Effector memory CD8-positive, alpha-beta T cell (primary cell): ENCODE results near the gene CLNS1A.

Experiments used
- ATAC-seq: fragments of 150-1000 bp; cut with Tn5 transposase; replicated peaks from 2 replicates; pipeline ENCODE4 v1.10.0; 2021; ENCODE audit warnings: mild to moderate bottlenecking, moderate library complexity
- DNase-seq, 3 experiments: peaks; one replicate each; pipeline ENCODE4 v3.0.0; 2021
- H3K27ac Mint-ChIP-seq, 2 donors: one replicate each; pipeline ENCODE4 v1.8.0; 2022; ENCODE audit warnings: mild to moderate bottlenecking in 2 of 2, mixed read lengths in 2 of 2, moderate library complexity in 2 of 2
- H3K27me3 Mint-ChIP-seq, 2 donors: one replicate each; pipeline ENCODE4 v1.8.0; 2022; ENCODE audit warnings: mixed read lengths in 2 of 2
- H3K36me3 Mint-ChIP-seq: one replicate; pipeline ENCODE4 v1.8.0; 2022; ENCODE audit warnings: mild to moderate bottlenecking, moderate library complexity, mixed read lengths; ENCODE audit not compliant: insufficient read depth
- H3K4me1 Mint-ChIP-seq, 2 donors: one replicate each; pipeline ENCODE4 v1.8.0; 2022; ENCODE audit warnings: low read depth in 2 of 2, mixed read lengths in 2 of 2
- H3K4me3 Mint-ChIP-seq, 2 donors: one replicate each; pipeline ENCODE4 v1.8.0; 2022; ENCODE audit warnings: mild to moderate bottlenecking in 2 of 2, mixed read lengths in 2 of 2, moderate library complexity in 2 of 2
- H3K9me3 Mint-ChIP-seq, 2 donors: one replicate each; pipeline ENCODE4 v1.8.0; 2022; ENCODE audit warnings: mixed read lengths in 2 of 2
- total RNA-seq, 9 experiments: gene quantifications; one replicate each; lab custom pipeline; 2026; lab: John Stamatoyannopoulos, UW

The CLNS1A gene
- total RNA-seq, result 61.9 to 155 (median 93.4) reads per million in 9 experiments

- Mint-ChIP-seq H3K27me3 (no peaks in the 10 kb centered on the region), H3K4me3 (peak within 1 kb of the TSS; percentile 93), H3K9me3 (no peaks in the 10 kb centered on the region), H3K36me3 (peaks cover 16% of the 10 kb centered on the region), H3K27ac (peak within 1 kb of the TSS; percentile 92 to 95), H3K4me1 (peaks cover 17 to 37% of the 10 kb centered on the region in 2 donors)
- DNase-seq (peak; percentile 62 to 70 (median 69)), ATAC-seq (peak; percentile 99)
These were observed at the start of gene CLNS1A for GRCh38 chr11:77637345-77638165. TSS of gene CLNS1A (minus strand) at chr11:77637794. CDS start at chr11:77637714, 80 bp downstream.

- Mint-ChIP-seq H3K4me1 (peaks cover 0 to 4% of the 10 kb centered on the region in 2 donors), H3K9me3 (no peaks in the 10 kb centered on the region), H3K27me3 (no peaks in the 10 kb centered on the region), H3K36me3 (peaks cover 69% of the 10 kb centered on the region), H3K27ac (peak overlapping the region in 1 of 2 donors; percentile 53), H3K4me3 (no peak overlapping the region)
- ATAC-seq (no peak), DNase-seq (no peak)
These were observed 49.5 kb upstream of the CLNS1A start for GRCh38 chr11:77687088-77687487.

GRCh38 chr11:77677138-77677537 is 39.5 kb upstream of the CLNS1A start:
- Mint-ChIP-seq H3K36me3 (peaks cover 86% of the 10 kb centered on the region), H3K4me1 (no peaks in the 10 kb centered on the region), H3K27ac (peak overlapping the region in 1 of 2 donors; percentile 66), H3K9me3 (no peaks in the 10 kb centered on the region), H3K27me3 (no peaks in the 10 kb centered on the region), H3K4me3 (no peak overlapping the region)
- DNase-seq (no peak), ATAC-seq (no peak)

GRCh38 chr11:77672264-77672663 is 34.7 kb upstream of the CLNS1A start:
- no peak overlapping the region for H3K4me3 Mint-ChIP-seq
- no peaks in the 10 kb centered on the region for H3K9me3 Mint-ChIP-seq
- ATAC-seq, result no peak
- peaks cover 74% of the 10 kb centered on the region for H3K36me3 Mint-ChIP-seq
- H3K27ac Mint-ChIP-seq, result no peak overlapping the region
- no peaks in the 10 kb centered on the region for H3K27me3 Mint-ChIP-seq
- H3K4me1 Mint-ChIP-seq, result no peaks in the 10 kb centered on the region
- DNase-seq, result no peak

- Mint-ChIP-seq H3K27ac (peak overlapping the region in 1 of 2 donors; percentile 8), H3K4me1 (no peaks in the 10 kb centered on the region), H3K36me3 (peaks cover 61% of the 10 kb centered on the region), H3K9me3 (no peaks in the 10 kb centered on the region), H3K4me3 (no peak overlapping the region), H3K27me3 (no peaks in the 10 kb centered on the region)
- DNase-seq, result no peak
- ATAC-seq, result no peak
These were observed 32.4 kb upstream of the CLNS1A start for GRCh38 chr11:77669848-77670511.

GRCh38 chr11:77668760-77669159 is 31.2 kb upstream of the CLNS1A start:
- no peak for ATAC-seq
- no peak for DNase-seq
- Mint-ChIP-seq H3K4me3 (no peak overlapping the region), H3K4me1 (no peaks in the 10 kb centered on the region), H3K27me3 (no peaks in the 10 kb centered on the region), H3K27ac (peak overlapping the region in 1 of 2 donors; percentile 8), H3K9me3 (no peaks in the 10 kb centered on the region), H3K36me3 (peaks cover 49% of the 10 kb centered on the region)

GRCh38 chr11:77665240-77665965 is 27.8 kb upstream of the CLNS1A start:
- DNase-seq (no peak), ATAC-seq (no peak)
- Mint-ChIP-seq H3K27ac (no peak overlapping the region), H3K9me3 (no peaks in the 10 kb centered on the region), H3K4me1 (no peaks in the 10 kb centered on the region), H3K27me3 (no peaks in the 10 kb centered on the region), H3K4me3 (no peak overlapping the region), H3K36me3 (peaks cover 25% of the 10 kb centered on the region)

- H3K4me3 Mint-ChIP-seq, result no peak overlapping the region
- no peak for ATAC-seq
- H3K27ac Mint-ChIP-seq, result no peak overlapping the region
- H3K4me1 Mint-ChIP-seq, result no peaks in the 10 kb centered on the region
- H3K9me3 Mint-ChIP-seq, result no peaks in the 10 kb centered on the region
- no peak for DNase-seq
- no peaks in the 10 kb centered on the region for H3K27me3 Mint-ChIP-seq
- peaks cover 12% of the 10 kb centered on the region for H3K36me3 Mint-ChIP-seq
These were observed 24.1 kb upstream of the CLNS1A start for GRCh38 chr11:77661670-77662069.

GRCh38 chr11:77660947-77661346 is 23.4 kb upstream of the CLNS1A start:
- no peak overlapping the region for H3K27ac Mint-ChIP-seq
- no peak for ATAC-seq
- H3K4me3 Mint-ChIP-seq, result no peak overlapping the region
- peaks cover 8% of the 10 kb centered on the region for H3K36me3 Mint-ChIP-seq
- H3K4me1 Mint-ChIP-seq, result no peaks in the 10 kb centered on the region
- no peaks in the 10 kb centered on the region for H3K27me3 Mint-ChIP-seq
- no peak for DNase-seq
- no peaks in the 10 kb centered on the region for H3K9me3 Mint-ChIP-seq

GRCh38 chr11:77658213-77659013 is 20.8 kb upstream of the CLNS1A start:
- no peak for DNase-seq
- Mint-ChIP-seq H3K4me1 (no peaks in the 10 kb centered on the region), H3K4me3 (no peak overlapping the region), H3K9me3 (no peaks in the 10 kb centered on the region), H3K27me3 (no peaks in the 10 kb centered on the region), H3K27ac (no peak overlapping the region), H3K36me3 (peaks cover 4% of the 10 kb centered on the region)
- no peak for ATAC-seq

- H3K9me3 Mint-ChIP-seq, result no peaks in the 10 kb centered on the region
- no peak overlapping the region for H3K27ac Mint-ChIP-seq
- DNase-seq (no peak), ATAC-seq (no peak)
- no peaks in the 10 kb centered on the region for H3K36me3 Mint-ChIP-seq
- H3K4me3 Mint-ChIP-seq, result no peak overlapping the region
- H3K27me3 Mint-ChIP-seq, result no peaks in the 10 kb centered on the region
- no peaks in the 10 kb centered on the region for H3K4me1 Mint-ChIP-seq
These were observed 18.8 kb upstream of the CLNS1A start for GRCh38 chr11:77656362-77656761.

GRCh38 chr11:77654770-77655434 is 17.3 kb upstream of the CLNS1A start:
- Mint-ChIP-seq H3K9me3 (no peaks in the 10 kb centered on the region), H3K4me1 (no peaks in the 10 kb centered on the region), H3K4me3 (no peak overlapping the region), H3K36me3 (no peaks in the 10 kb centered on the region), H3K27ac (no peak overlapping the region), H3K27me3 (peaks cover 7% of the 10 kb centered on the region in 2 donors)
- no peak for DNase-seq
- no peak for ATAC-seq
